Astrocyte (in vitro differentiated cells and primary cell): ENCODE data around the gene PAPLN.

Experiments used
- EZH2 ChIP-seq: IDR thresholded peaks from 2 replicates; pipeline ENCODE4 v1.6.1; 2012; ENCODE audit warnings: mild to moderate bottlenecking, low read length, inconsistent platforms; ENCODE audit not compliant: insufficient read depth
- TF ChIP-seq, protein P1 (sequence below): IDR thresholded peaks from 2 replicates; pipeline ENCODE4 v1.5.1; 2011; ENCODE audit warnings: low read depth, mild to moderate bottlenecking, inconsistent platforms, low read length, moderate library complexity; ENCODE audit not compliant: insufficient read depth

DNA sequence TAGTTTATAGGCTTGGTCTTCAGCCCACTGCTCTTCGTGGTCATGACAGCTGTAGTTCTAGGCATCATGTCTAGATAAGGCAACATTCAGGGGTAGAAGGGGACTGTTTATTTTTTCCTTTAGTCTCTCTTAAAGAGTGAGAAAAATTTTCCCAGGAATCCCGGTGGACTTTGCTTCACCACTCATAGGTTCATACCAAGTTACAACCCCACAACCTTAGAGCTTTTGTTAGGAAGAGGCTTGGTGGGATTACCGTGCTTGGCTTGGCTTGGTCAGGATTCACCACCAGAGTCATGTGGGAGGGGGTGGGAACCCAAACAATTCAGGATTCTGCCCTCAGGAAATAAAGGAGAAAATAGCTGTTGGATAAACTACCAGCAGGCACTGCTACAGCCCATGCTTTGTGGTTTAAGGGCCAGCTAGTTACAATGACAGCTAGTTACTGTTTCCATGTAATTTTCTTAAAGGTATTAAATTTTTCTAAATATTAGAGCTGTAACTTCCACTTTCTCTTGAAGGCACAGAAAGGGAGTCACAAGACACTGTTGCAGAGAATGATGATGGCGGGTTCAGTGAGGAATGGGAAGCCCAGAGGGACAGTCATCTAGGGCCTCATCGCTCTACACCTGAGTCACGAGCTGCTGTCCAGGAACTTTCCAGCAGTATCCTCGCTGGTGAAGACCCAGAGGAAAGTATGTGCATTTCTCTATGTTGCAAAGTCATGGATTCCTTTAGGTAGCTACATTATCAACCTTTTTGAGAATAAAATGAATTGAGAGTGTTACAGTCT, 25.9 kb upstream of the PAPLN start:
- TF ChIP-seq, protein P1, sequence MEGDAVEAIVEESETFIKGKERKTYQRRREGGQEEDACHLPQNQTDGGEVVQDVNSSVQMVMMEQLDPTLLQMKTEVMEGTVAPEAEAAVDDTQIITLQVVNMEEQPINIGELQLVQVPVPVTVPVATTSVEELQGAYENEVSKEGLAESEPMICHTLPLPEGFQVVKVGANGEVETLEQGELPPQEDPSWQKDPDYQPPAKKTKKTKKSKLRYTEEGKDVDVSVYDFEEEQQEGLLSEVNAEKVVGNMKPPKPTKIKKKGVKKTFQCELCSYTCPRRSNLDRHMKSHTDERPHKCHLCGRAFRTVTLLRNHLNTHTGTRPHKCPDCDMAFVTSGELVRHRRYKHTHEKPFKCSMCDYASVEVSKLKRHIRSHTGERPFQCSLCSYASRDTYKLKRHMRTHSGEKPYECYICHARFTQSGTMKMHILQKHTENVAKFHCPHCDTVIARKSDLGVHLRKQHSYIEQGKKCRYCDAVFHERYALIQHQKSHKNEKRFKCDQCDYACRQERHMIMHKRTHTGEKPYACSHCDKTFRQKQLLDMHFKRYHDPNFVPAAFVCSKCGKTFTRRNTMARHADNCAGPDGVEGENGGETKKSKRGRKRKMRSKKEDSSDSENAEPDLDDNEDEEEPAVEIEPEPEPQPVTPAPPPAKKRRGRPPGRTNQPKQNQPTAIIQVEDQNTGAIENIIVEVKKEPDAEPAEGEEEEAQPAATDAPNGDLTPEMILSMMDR, result no peak
- TF ChIP-seq EZH2, result no peak
